Calu3 (cell line): ENCODE results near the gene EVA1B. TPM values are rescaled to one million over a fixed set of nuclear protein-coding genes. Genes with fewer than 3 reads are reported as not detected.
A peak's percentile ranks its signal among the peaks of the same experiment; 100 is the strongest.

ENCODE experiments used
- BruUV-seq: library from RNA; stranded (reverse); fragments of 400-500 nt; replicated peaks from 2 replicates; lab custom pipeline; 2021; lab: Mats Ljungman, UMichigan
- CTCF ChIA-PET: fragments of 300-600 bp; sonication (Branson Sonifier 250); formaldehyde crosslinking; loops from one replicate; lab custom pipeline; 2022; ENCODE audit warnings: antibody characterized with exemption; lab: Charles Lee
- DNase-seq: peaks from one replicate; pipeline ENCODE4 v3.0.0; 2022
- H3K27ac Mint-ChIP-seq: one replicate; pipeline ENCODE4 v1.8.0; 2022; ENCODE audit warnings: mixed read lengths; ENCODE audit not compliant: unreplicated experiment
- H3K27me3 Mint-ChIP-seq: one replicate; pipeline ENCODE4 v1.8.0; 2022; ENCODE audit warnings: mixed read lengths; ENCODE audit not compliant: unreplicated experiment
- H3K36me3 Mint-ChIP-seq: one replicate; pipeline ENCODE4 v1.8.0; 2022; ENCODE audit warnings: mild to moderate bottlenecking, moderate library complexity, mixed read lengths; ENCODE audit not compliant: insufficient read depth, unreplicated experiment
- H3K4me1 Mint-ChIP-seq: one replicate; pipeline ENCODE4 v1.8.0; 2022; ENCODE audit warnings: mild to moderate bottlenecking, low read depth, mixed read lengths; ENCODE audit not compliant: unreplicated experiment
- H3K4me3 Mint-ChIP-seq: one replicate; pipeline ENCODE4 v1.8.0; 2022; ENCODE audit warnings: mild to moderate bottlenecking, low read depth, moderate library complexity, mixed read lengths; ENCODE audit not compliant: unreplicated experiment
- H3K9me3 Mint-ChIP-seq: one replicate; pipeline ENCODE4 v1.8.0; 2022; ENCODE audit warnings: low read depth, mixed read lengths; ENCODE audit not compliant: unreplicated experiment
- intact Hi-C: fragments of 100-400 bp; cut with micrococcal nuclease; formaldehyde crosslinking; loops from one replicate; pipeline ENCODE4 v1.10.0; 2022; ENCODE audit not compliant: unreplicated experiment
- total RNA-seq: library from RNA; stranded (reverse); gene quantifications from 2 replicates; pipeline ENCODE4 v1.2.3, GENCODE V29; 2022
- TF ChIP-seq, protein P1 (sequence below): fragments of 200-600 bp; IDR thresholded peaks from one replicate; pipeline ENCODE4 v1.8.0; 2022; ENCODE audit warnings: antibody characterized with exemption; ENCODE audit not compliant: unreplicated experiment

Gene EVA1B
- total RNA-seq, 1 experiment from 2014 or later: 11.2 TPM

- intact Hi-C loops: no loop called here
- no peak overlapping the region for H3K4me3 Mint-ChIP-seq
- CTCF ChIA-PET: interaction anchor here (1.1 kb wide), 1 partner anchor 17 kb away, joined by 5 read pairs; no protein-coding TSS in a partner anchor
- H3K4me1 Mint-ChIP-seq: peaks cover 15% of the 10 kb centered on the region
- peak; percentile 30 for DNase-seq
- BruUV-seq: no TSS peak
- no peaks in the 10 kb centered on the region for H3K9me3 Mint-ChIP-seq
- H3K36me3 Mint-ChIP-seq: peaks cover 52% of the 10 kb centered on the region
- no peak overlapping the region for H3K27ac Mint-ChIP-seq
- no peaks in the 10 kb centered on the region for H3K27me3 Mint-ChIP-seq
- TF ChIP-seq, protein P1, sequence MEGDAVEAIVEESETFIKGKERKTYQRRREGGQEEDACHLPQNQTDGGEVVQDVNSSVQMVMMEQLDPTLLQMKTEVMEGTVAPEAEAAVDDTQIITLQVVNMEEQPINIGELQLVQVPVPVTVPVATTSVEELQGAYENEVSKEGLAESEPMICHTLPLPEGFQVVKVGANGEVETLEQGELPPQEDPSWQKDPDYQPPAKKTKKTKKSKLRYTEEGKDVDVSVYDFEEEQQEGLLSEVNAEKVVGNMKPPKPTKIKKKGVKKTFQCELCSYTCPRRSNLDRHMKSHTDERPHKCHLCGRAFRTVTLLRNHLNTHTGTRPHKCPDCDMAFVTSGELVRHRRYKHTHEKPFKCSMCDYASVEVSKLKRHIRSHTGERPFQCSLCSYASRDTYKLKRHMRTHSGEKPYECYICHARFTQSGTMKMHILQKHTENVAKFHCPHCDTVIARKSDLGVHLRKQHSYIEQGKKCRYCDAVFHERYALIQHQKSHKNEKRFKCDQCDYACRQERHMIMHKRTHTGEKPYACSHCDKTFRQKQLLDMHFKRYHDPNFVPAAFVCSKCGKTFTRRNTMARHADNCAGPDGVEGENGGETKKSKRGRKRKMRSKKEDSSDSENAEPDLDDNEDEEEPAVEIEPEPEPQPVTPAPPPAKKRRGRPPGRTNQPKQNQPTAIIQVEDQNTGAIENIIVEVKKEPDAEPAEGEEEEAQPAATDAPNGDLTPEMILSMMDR: no peak
Measured at GRCh38 chr1:36359911-36360550, 36.6 kb upstream of the EVA1B start.

GRCh38 chr1:36359383-36359782, 35.9 kb upstream of the EVA1B start:
- intact Hi-C loops: no loop called here
- no peak for DNase-seq
- H3K9me3 Mint-ChIP-seq: no peaks in the 10 kb centered on the region
- no peak overlapping the region for H3K4me3 Mint-ChIP-seq
- no peaks in the 10 kb centered on the region for H3K27me3 Mint-ChIP-seq
- TF ChIP-seq, protein P1: no peak
- BruUV-seq: no TSS peak
- CTCF ChIA-PET: no interaction called here
- H3K4me1 Mint-ChIP-seq: peaks cover 15% of the 10 kb centered on the region
- H3K36me3 Mint-ChIP-seq: peaks cover 57% of the 10 kb centered on the region
- no peak overlapping the region for H3K27ac Mint-ChIP-seq

DNA sequence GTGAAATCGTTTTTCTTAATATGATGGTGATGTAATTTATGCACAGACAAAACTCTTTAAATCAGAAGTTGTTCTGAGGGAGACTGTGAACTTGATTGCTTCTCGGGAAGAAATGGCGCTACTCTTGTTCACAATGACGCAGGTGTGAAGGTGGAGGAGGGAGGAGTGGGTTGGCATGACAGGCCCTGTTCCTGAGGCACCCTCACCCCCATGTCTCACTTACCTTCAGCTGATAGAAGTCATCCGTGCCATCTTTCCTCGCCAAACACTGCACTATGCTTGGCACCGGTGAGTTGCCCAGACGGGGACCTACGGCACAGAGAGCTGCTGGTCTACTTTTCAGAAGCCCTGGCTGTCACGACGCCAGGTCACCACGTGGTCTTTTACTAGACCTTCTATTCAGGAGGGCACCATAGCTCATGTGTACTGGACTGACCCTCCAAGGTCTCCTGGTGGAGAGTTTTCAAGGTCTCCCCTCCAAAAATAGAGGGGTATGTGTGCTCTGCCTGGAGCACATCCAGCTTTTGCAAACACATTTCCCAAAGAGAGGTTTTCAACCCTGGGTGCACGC, 35.2 kb upstream of the EVA1B start:
- H3K27me3 Mint-ChIP-seq: no peaks in the 10 kb centered on the region
- intact Hi-C loops: no loop called here
- TF ChIP-seq, protein P1: no peak
- H3K27ac Mint-ChIP-seq: no peak overlapping the region
- H3K4me3 Mint-ChIP-seq: no peak overlapping the region
- H3K36me3 Mint-ChIP-seq: peaks cover 62% of the 10 kb centered on the region
- no peaks in the 10 kb centered on the region for H3K9me3 Mint-ChIP-seq
- peaks cover 15% of the 10 kb centered on the region for H3K4me1 Mint-ChIP-seq
- no peak for DNase-seq
- no TSS peak for BruUV-seq
- CTCF ChIA-PET: interaction anchor here (0.6 kb wide), 1 partner anchor 194 kb away, joined by 4 read pairs; no protein-coding TSS in a partner anchor

DNA sequence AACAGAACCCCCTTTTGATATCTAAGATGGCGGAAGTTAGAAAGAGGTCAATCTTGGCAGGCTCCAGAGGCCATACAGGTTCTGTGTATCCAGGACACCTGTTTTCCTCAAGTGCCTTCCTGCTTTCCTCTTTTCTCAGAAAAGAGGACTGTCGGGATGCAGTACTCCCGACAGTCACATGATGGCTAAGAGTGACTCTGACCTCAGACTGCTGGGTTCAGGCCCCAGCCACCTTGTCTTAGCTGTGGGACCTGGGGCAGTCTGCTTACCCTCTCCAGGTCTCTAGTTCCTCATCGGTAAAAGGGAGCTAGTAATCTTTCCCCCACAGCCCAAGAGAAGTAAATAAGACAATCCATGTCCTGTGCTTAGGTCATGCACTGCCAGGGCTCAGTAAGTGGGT, 32.4 kb upstream of the EVA1B start:
- no peaks in the 10 kb centered on the region for H3K9me3 Mint-ChIP-seq

More for the DNA sequence above, 32.4 kb upstream of the EVA1B start:
- TF ChIP-seq, protein P1: no peak
- intact Hi-C loops: no loop called here
- peaks cover 74% of the 10 kb centered on the region for H3K36me3 Mint-ChIP-seq
- no peak overlapping the region for H3K4me3 Mint-ChIP-seq
- peaks cover 37% of the 10 kb centered on the region for H3K4me1 Mint-ChIP-seq
- DNase-seq: no peak
- CTCF ChIA-PET: interaction anchor here (0.7 kb wide), 1 partner anchor 14 kb away, joined by 3 read pairs; no protein-coding TSS in a partner anchor
- no peak overlapping the region for H3K27ac Mint-ChIP-seq
- no TSS peak for BruUV-seq
- H3K27me3 Mint-ChIP-seq: no peaks in the 10 kb centered on the region
